ENCODE results near the gene CDK11A.
"Not testable (repeated sequence)": the region's sequence is repeated elsewhere in the genome, so short reads cannot be mapped to it uniquely, and the experiment has no call there.

Gene CDK11A

GRCh38 chr1:1703796-1704195 is 20.4 kb downstream of the CDK11A start:
- FAIRE-seq: no peak
- no peak for DNase-seq (ENCODE audit: insufficient read length, low spot score)
- no peak for TF ChIP-seq CTCF (IDR thresholded peaks at IDR 0.05; ENCODE audit: insufficient read depth, missing control alignments)

GRCh38 chr1:1702506-1702905 is 21.7 kb downstream of the CDK11A start:
- DNase-seq (ENCODE audit: insufficient read length, low spot score); FAIRE-seq: not testable (repeated sequence)

- FAIRE-seq; DNase-seq (ENCODE audit: insufficient read length, low spot score): not testable (repeated sequence)
Observed at GRCh38 chr1:1700557-1700956, 23.6 kb downstream of the CDK11A start.

- not testable (repeated sequence) for FAIRE-seq; DNase-seq (ENCODE audit: insufficient read length, low spot score)
Observed at GRCh38 chr1:1700067-1700466, 24.1 kb downstream of the CDK11A start.

- DNase-seq (ENCODE audit: insufficient read length, low spot score); FAIRE-seq: not testable (repeated sequence)
Observed at GRCh38 chr1:1699061-1699460, 25.1 kb downstream of the CDK11A start.

- not testable (repeated sequence) for DNase-seq (ENCODE audit: insufficient read length, low spot score); FAIRE-seq
Observed at GRCh38 chr1:1697358-1698183, 26.6 kb downstream of the CDK11A start.

GRCh38 chr1:1696431-1697357 is 27.5 kb downstream of the CDK11A start:
- not testable (repeated sequence) for DNase-seq (ENCODE audit: insufficient read length, low spot score); FAIRE-seq

GRCh38 chr1:1692714-1693647 is 31.2 kb downstream of the CDK11A start, which contains the start of gene SLC35E2B:
TSS of gene SLC35E2B (minus strand) at chr1:1692795. CDS start at chr1:1676699, 16,096 bp downstream.
- DNase-seq (ENCODE audit: insufficient read length, low spot score); FAIRE-seq: not testable (repeated sequence)

- not testable (repeated sequence) for DNase-seq (ENCODE audit: insufficient read length, low spot score); FAIRE-seq
Observed at GRCh38 chr1:1692324-1692713, 31.8 kb downstream of the CDK11A start.

- FAIRE-seq; DNase-seq (ENCODE audit: insufficient read length, low spot score): not testable (repeated sequence)
Observed at GRCh38 chr1:1691443-1691842, 32.7 kb downstream of the CDK11A start.

- DNase-seq (ENCODE audit: insufficient read length, low spot score); FAIRE-seq: not testable (repeated sequence)
Observed at GRCh38 chr1:1689526-1689925, 34.6 kb downstream of the CDK11A start.

- DNase-seq (ENCODE audit: insufficient read length, low spot score) (no peak), FAIRE-seq (no peak)
- TF ChIP-seq CTCF (IDR thresholded peaks at IDR 0.05; ENCODE audit: insufficient read depth, missing control alignments): no peak
Observed at GRCh38 chr1:1687846-1688245, 36.3 kb downstream of the CDK11A start.
